HS-5 (cell line): ENCODE data around the gene GCLM.
A peak's percentile ranks its signal among the peaks of the same experiment; 100 is the strongest.
"Not testable (repeated sequence)": the region's sequence is repeated elsewhere in the genome, so short reads cannot be mapped to it uniquely, and the experiment has no call there.

Experiments used
- DNase-seq: peaks from one replicate; pipeline ENCODE4 v3.0.0-alpha.2; 2012; ENCODE audit warnings: low read depth

The GCLM gene

DNA sequence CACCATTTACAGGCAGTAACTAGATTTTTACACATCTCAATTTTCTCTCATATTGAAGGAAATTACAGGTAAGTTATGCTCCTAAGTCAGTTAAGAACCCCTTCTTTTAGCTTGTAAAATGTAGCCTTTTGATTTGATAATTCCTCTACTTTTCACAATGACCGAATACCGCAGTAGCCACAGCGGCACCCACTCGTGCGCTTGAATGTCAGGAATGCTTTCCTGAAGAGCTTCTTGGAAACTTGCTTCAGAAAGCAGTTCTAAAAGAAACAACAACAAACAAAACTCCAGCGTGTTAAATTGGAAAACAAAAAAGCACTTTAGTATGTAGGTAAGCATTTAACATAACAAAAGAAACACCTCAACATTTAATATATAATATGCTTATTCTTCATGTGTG lies 20.3 kb downstream of the GCLM start:
- DNase-seq = no peak

DNA sequence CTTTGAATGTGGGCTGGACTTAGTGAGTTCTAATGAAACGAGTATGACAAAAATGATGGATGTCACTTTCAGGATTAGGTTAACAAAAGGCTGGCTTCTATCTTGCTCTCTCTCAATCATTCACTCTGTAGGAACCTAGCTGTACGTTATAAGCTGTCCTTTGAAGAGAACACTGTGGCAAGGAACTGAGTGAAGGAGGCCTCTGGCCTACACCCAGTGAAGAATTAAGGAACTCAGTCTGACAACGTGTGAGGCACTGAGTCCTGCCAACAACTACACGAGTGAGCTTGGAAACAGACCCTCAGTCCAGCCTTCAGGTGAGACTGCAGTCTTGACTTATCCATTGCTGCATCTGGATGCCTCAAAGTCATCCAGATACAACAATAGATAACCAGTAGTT lies 27.0 kb downstream of the GCLM start:
- no peak for DNase-seq

- DNase-seq = no peak
Observed at GRCh38 chr1:93880731-93881130, 28.5 kb downstream of the GCLM start.

DNA sequence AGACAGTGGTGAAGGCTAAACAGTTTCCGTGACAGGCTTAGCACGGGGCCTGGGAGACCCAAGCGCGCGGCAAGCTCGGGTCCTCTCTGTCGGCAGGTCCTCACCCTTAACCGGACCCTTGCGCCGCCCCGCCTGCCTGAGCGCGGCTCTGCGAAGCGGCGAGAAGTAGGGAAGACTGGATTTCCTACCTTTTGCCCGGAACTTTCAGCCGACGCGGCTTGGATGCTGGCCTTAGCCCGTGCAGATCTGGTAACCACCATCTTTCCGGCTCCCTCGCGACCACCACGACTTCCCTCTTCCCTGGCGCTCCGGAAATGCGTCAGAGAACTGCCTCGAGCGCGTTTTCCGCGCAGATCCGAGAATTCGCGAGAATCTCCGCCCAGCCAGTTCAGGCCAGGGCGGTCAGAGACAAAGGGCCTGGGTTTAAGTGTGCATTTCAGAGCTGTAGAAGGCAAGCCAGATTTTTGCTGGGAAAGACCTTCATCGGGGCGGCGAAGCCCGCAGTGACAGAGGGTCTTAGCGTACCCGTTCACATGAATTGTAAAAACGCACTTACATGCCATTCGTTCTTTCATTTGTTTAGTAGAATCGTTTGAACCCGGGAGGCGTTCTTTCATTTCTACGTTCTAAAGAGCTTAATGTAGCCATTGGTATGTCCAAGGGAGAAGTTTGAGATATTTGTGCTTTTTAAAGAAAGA lies 30.2 kb downstream of the GCLM start, which contains the start of gene DNTTIP2:
Gene DNTTIP2 (minus strand): TSS at position 318 of the 698 bp plus-strand sequence. CDS start 58 bp downstream, at position 260.
- DNase-seq = peak; percentile 67

- DNase-seq = no peak
Observed at GRCh38 chr1:93878501-93878888, 30.7 kb downstream of the GCLM start.

DNA sequence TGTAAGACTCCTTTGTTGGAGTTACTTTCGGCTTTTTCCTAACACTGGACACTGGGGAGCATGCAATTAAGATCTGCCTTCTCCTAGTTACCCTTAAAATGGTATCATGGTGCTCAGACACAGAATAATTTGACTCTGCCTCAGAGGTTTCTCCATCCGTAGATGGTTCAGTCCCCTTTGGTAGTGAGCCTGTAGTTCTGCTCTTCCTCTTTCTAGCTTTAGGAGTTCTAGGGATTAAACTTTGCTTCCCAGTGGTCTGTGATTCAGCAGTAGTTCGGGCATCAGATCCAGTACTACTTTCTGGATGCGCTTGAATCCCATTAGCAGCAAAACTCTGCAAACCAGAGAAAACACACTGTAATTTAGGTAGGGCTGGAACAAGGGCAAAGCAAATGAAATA lies 31.7 kb downstream of the GCLM start:
- DNase-seq = no peak

- no peak for DNase-seq
Observed at GRCh38 chr1:93876244-93876643, 33.0 kb downstream of the GCLM start.

DNA sequence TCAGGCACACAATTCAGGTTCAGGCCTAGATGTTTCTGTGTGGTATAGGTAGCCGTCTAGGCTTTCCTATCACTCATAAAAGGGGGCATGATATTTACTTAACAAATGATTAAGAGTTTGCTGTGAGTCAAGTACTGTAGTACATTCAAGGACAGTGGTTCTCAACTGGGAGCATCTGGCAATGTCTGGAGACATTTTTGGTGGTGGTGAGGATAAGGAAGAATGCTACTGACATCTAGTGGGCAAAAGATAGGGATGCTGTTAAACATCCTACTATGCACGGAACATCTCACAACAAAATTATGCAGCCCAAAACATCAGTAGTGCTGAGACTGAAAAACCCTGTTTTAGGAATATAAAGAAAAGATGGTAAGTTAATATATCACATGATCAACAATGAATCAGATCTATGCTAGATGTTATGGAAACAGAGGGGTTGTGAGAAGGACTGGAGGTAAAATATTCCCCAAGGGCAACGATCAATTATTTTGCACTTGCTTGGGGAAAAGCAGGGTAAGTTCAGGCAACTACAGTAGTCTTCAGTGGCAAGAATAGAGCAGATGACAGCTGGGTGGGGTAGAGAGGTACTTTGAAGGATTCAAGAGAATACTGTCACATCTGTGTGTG lies 35.1 kb downstream of the GCLM start:
- DNase-seq = peak; percentile 31

DNA sequence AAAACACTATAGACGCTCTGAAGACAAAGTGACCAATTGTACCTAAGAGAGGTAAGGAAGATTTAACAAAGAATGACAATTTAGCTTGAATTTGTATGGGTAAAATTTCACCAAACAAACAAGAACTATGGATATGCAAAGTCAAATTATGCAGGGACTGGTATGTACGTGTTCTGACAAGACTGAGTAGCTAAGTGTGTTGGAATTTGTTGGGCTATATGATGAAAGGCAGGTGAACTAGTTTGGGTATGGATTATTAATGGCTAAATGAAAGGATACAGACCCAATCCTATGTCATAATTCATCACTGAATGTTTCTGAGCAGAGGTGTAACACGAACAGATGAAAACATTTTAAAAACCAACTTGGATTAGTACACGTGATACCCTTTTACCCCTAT lies 37.9 kb downstream of the GCLM start:
- no peak for DNase-seq

GRCh38 chr1:93869653-93870052 lies 39.6 kb downstream of the GCLM start:
- no peak for DNase-seq

GRCh38 chr1:93868492-93868891 lies 40.7 kb downstream of the GCLM start:
- not testable (repeated sequence) for DNase-seq

DNA sequence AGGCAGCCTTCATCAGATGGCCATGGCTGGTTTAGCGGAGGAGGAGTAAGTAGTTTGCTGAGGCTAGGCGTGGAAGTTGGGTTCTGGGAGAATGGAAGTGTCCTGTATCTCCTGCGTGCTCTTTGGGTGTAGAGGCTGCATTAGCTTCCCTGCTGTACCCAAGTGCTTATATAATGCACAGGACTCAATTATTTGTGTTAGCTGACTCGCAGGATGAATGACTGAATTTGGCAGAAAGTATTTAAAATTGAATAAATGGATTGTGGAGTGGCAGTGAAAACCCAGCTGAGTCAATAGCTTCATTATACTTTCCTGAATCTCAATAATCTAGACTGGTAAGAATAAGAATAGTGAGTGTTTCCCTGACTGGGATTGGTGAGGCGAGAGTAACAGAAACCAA lies 44.0 kb downstream of the GCLM start:
- no peak for DNase-seq

- DNase-seq = no peak
Observed at GRCh38 chr1:93864175-93864574, 45.1 kb downstream of the GCLM start.

GRCh38 chr1:93857653-93858052 lies 51.6 kb downstream of the GCLM start:
- not testable (repeated sequence) for DNase-seq

- not testable (repeated sequence) for DNase-seq
Observed at GRCh38 chr1:93855983-93856382, 53.2 kb downstream of the GCLM start.

DNA sequence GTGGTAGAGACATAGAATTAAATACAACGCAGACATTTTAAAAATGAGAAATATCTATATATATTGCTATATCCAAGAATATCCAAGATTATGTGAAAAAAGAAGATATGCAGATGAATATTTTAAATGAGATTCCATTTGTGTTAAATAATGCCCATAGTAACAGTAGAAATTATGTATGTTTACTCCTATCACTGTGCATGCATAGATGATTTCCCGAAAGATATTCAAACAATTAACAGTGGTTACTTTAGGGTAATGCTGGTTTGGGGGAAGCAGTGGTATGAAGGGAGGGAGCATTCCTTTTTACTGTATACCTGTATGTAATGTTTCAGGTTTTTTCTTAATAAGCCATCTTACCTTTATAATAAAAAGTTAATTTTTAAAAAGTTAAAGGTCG lies 55.3 kb downstream of the GCLM start:
- DNase-seq = no peak

DNA sequence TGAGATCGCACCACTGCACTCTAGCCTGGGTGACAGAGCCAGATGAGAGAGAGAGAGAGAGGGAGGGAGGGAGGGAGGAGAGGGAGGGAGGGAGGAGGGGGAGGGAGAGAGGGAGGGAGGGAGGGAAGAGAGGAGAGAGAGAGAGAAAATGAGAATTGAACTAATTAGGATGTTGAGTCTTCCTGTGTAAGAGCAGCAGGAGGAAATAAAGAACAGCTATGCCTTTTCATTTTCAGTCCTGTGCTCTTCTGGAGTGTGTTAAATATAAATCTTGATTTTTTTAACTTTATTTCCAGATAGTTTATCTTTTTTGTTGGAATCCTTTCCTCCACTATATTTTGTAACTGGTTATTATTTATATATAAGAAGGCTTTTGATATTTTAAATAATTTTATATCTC lies 57.4 kb downstream of the GCLM start:
- no peak for DNase-seq

DNA sequence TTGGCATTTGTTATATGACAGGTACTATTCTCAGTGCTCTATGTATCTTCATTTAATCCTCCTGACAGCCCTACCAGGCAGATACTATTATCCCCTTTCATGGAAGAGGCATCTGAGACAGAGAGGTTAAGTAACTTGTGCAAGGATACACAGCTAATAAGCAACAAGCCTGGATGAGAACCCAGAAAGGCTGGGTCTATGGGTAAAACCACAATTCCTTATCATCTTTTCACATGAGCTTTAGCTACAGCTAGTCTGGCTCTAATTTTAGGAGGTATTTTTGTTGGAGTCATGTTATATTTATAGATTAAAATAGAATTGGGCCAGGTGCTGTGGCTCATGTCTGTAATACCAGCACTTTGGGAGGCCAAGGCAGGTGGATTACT lies 57.9 kb downstream of the GCLM start:
- DNase-seq = no peak

DNA sequence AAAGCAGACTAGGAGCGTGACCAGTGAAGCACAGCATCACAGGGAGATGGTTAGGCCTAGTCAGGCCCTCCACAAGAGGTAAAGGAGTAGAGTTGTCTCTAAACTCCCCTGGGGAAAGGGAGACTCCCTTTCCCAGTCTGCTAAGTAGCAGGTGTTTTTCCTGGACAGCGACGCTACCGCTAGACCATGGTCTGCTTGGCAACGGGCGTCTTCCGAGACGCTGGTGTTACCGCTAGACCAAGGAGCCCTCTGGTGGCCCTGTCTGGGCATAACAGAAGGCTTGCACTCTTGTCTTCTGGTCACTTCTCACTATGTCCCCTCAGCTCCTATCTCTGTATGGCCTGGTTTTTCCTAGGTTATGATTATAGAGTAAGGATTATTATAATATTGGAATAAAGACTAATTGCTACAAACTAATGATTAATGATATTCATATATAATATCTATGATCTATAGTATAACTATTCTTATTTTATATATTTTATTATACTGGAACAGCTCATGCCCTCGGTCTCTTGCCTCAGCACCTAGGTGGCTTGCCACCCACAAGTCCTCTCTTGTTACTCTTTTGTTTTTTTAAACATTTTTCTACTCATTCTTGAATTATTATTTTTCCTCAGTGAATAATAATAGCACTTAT lies 58.4 kb downstream of the GCLM start:
- not testable (repeated sequence) for DNase-seq

GRCh38 chr1:93848350-93848883 lies 60.8 kb downstream of the GCLM start:
- DNase-seq = no peak

DNA sequence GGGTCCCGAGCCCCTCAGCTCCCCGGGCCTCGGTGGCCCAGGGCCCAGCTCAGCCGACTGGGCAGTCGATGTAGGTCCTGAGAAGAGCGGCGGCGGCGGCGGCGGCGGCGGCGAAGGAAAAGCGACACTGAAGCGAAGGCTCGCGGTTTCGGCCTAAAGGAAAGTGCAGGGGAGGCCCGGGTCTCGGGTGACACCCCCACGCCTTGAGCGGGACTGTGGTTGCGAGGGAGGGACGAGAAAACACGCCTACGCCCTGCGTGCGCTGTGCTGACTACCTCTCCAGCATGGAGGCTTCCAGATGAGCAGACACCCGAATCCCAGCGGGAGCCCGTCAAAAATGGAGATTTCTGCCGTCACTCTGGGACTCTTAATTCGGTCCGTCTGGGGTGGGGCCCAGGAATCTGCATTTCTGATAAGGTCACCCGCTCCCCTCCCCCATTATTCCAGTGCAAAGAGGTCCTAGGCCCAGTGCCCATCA lies 61.4 kb downstream of the GCLM start:
- no peak for DNase-seq

- peak; percentile 74 for DNase-seq
Observed at GRCh38 chr1:93846992-93847810, 62.0 kb downstream of the GCLM start.
